ENCODE results near the gene UGT2A3.

DNA sequence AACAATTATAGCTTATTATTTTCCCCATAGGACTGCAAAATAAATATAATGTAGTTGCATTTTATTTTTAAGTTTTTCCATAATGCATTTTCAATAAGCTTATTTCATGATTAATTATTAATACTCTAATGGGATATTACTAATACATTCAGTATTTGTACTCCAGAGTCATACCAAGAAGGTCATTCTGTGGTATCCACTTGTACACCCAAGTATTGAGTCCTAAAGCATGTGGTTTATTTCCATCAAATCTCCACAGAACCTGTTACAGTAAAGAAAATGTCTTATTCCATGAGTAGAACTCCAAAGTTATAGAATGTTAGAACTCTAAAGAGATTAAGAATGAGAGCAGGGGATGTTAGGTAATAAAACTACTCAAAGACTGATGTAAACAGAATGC lies 30.6 kb downstream of the UGT2A3 start:
- TF ChIP-seq POLR2AphosphoS5 (IDR thresholded peaks at IDR 0.05; ENCODE audit: low read depth, low read length): no peak
- TF ChIP-seq POLR2A (IDR thresholded peaks at IDR 0.05; ENCODE audit: low read depth, low read length): no peak

All from GM12892 (cell line).